Activated naive CD8-positive, alpha-beta T cell treated with anti-CD3 and anti-CD28 coated beads, Interleukin-2, amount 50 U/mL, for 16 hours (primary cell): ENCODE results near the gene MOB2.

Experiments
- DNase-seq: peaks from one replicate; pipeline ENCODE4 v3.0.0-alpha.2; 2020; ENCODE audit warnings: low read depth, low spot score

The MOB2 gene

DNA sequence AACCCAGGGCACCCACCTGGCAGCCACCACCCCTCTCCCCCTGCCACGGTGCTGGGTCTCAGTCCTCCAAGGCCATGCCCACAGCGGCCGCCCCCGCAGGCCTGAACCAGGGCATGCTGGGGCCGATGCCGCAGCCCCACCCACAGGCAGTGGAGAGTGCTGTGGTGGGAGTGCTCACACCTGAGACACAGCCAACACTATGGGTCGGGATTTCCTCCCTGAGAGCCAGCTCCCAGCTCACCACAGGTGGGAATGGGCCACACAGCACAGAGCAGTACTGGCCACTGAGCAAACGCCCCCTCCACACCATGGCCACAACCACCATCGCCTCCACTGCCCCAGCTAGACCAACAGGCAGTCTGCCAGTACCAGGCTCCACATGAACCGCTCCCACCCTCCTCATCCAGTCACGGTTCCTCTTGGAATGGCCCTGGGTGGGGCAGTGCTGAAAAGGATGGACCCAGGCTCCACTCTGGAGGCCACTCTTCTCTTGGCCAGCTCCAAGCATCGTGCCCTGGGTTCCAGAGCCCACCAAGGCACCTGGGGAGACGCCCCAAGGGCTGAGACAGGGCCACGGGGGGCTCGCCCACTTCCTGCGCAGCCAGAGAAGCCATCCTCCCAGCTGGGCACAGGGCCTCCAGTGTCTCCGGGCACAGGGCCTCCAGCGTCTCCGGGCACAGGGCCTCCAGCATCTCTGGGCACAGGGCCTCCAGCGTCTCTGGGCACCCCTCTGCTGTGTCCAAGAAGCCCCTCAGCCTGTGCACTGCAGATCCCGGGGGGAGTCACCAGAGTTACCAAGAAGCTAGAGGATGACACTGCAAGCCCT lies 14.2 kb downstream of the MOB2 start:
- DNase-seq = no peak

- DNase-seq = no peak
Observed at GRCh38 chr11:1471736-1472135, 14.8 kb downstream of the MOB2 start.

GRCh38 chr11:1470681-1471611 lies 15.6 kb downstream of the MOB2 start:
- DNase-seq = no peak

DNA sequence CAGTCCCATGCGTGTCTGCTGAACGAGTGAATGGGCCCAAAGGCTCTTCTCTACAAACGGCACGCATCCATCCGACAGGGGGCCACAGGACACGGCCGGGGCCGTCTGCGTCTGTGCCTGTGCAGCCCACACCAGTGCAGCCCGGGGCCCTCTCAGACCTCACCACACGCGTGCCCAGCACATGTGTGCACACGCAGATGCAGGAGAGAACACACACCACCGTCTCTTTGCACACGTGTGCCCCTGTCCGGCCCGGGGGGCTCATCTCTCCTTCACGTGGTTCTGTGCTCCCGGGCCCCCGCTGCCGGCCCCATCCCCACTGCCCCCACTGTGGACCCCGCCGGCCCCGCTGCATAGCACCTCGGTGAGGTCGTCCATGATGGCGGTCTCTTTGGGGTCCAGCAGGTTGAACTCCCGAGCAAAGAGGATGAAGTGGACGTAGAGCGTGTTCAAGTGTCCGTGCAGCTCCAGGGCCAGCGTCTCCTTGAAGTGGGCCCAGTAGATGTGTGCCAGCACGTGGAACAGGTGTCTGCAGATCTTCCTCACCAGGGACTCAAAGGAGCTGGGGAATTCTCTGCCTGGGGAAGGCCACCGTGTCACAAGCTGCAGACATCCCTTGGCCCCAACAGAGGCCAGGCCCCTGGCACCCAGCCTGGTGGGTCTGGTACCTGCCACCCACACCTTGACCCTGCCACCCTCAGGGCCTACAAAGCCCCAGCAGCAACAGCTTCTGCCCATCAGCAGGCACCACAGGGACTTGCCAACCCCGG lies 16.5 kb downstream of the MOB2 start:
- no peak for DNase-seq

- no peak for DNase-seq
Observed at GRCh38 chr11:1469287-1469910, 17.2 kb downstream of the MOB2 start.

DNA sequence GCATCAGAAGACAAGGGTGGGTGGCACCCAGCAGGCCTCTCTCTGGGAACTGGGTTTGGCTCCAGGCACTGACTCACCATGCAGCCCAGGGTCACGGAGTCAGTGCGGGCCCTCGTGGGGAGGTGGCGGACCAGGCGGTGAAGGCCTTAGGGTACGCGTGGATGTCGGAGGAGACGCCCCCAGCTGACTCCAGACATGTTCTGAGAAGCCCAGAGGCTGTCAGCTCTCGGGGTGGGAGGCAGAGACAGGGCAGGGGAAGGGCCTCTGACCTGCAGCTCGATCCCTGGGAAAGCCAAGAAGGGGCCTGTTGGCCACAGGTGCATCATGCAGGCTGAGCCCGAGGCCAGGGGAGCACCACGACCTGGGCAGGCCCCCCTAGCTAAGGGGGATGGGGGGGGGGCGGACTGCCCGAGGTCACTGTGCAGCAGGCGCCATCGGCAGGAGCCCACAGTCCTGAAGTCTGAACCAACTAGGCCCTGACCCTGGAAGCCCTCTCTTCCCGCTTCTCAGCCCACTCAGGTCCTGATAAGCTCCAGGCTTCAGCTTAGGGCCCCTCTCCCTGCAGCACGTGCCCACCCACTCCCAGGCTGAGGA lies 18.0 kb downstream of the MOB2 start:
- DNase-seq = no peak

DNA sequence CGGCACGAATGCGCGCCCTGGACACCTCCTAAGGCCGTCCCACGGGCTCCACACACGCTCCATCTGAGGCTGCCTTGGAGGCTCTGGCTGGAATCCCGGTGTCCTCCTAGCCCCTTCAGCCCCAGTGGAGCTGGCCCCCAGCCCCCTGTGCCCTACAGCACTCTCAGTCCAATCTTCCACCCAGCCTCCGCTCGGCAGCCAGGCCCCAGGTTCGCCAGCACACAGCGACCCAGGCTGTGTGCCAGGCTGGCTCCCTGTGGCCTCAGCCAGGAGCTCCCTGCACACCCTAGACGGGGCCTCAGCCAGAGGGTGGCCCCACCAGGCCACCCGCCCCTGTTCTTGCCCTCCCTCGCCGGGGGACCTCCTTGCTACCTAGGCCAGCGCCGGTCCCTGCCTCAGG lies 18.6 kb downstream of the MOB2 start:
- no peak for DNase-seq

DNA sequence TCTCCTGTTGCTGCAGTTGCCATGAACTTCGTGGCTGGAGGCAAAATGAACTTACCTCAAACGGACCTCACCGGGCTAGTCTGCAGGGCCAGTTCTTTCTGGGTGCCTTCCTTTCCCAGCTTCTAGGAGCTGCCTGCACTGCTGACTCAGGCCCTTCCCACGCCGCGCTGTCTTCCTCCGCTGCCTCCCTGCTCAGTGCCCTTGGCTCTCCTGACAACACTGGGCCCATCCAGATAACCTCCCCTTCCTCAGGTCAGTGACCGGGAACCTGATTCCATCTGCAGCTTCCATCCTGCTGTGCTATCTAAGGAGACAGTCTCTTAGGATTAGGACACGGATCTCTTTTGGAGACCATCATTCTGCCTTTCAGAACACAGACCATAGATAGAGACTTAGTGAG lies 19.3 kb downstream of the MOB2 start:
- DNase-seq = no peak

GRCh38 chr11:1466784-1467183 lies 19.8 kb downstream of the MOB2 start:
- no peak for DNase-seq

DNA sequence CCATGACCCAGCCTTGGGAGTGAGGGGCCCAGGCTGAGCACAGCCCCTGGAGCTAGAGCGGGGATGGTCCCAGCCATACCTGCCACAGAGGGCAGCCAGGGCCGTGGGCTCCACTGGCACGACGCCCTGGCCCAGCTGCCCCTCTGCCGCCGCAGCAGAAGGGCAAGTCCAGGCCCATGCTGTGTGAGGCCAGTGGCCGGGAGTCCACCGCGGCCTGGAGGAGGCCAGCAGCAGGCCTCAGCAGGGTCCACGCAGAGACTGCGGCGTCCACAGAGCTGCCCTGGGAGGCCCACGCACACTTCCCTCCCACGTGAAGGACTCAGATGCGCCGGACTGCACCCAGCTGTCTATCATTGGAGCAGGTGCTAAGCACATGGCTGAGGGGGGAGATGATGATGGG lies 23.5 kb downstream of the MOB2 start:
- no peak for DNase-seq

DNA sequence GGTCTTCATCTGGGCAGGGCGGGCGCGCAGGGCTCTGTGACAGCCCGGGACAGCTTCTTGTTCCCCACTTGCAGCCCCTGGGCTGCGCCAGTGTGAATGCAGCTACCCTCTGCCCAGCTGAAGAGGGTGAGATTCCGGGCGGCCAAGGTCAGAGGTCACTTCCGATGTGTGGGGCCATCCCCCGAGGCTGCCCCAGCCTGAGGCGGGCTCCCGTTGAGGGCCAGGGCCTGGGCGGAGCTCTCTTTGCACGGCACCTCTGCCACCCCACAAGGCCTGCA lies 23.9 kb downstream of the MOB2 start:
- no peak for DNase-seq

DNA sequence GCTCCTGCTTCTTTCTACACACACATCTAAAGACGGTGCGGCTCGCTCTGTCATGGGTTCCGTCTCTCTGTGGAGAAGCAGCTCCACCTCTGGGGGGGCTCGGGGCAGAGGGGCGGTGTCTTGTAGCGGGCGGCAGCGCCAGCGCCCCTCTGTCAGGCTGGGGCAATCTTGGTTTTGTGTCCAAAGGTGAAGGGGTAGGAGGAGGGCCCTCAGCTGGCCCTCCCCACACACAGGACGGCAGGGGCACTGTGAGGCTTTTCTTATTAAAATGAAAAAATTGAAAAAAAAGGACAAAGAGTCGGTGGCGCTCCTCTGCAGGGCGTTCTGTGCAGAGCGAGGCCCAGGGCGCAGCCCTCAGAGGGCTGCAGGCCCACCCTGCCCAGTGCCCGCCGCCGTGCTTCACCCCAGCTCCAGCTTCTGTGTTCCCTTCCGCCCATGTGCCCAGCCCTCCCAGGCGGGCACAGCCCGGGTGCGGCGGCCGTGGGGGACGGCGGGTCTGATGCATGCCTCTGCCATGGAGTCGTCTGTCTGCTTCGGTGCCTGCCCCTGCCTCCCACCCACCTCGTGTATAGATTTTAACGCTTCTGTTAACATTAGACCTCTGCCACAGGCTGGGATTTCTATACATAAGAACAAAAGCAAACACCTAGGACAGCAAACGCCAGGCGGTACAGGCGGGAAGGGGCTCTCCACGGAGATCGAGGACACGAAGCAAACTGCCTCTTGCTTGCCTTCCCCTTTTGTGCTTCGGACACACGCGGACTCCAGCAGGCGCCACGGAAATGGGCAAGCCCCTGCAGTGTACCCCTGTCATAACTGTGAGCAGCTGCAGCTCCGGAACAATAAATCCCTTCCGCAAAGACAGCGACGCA lies 24.5 kb downstream of the MOB2 start:
- no peak for DNase-seq

DNA sequence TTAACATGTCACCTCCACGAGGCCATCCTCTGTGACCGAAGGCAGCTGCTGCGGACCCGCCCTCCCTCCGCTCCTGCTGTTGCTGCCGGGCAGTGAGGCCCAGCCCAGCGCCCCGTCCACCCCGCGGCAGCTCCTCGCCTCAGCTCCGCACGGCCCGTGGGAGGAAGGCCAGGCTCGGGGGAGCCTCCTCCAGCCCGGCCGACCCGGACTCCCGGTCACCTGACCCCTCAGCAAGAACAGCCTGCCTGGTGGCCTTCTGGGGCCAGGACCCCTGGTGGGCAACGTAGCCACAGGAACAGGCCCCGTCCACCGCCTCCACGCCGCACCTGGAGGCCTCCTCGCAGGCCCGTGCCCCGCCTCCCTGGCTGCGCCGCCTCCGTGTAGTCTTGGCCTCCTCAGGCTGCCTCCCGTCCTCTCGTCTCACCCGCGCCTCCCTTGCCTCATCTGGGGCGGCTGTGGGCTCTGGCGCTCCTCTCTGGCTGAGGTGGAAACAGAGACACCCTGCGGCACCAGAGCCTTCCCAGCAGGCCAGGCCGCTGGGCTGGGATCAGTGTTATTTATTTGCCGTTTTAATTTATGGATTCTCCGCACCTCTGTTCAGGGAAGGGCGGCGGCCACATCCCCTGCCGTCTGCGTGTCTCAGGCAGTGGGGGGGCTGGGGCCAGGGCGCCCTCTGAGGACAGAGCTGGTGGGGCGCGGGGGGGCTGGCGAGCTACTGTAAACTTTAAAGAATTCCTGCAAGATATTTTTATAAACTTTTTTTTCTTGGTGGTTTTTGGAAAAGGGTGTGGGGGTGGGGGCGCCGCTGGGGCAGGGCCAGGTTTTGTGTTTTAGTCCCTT lies 25.4 kb downstream of the MOB2 start:
- no peak for DNase-seq

DNA sequence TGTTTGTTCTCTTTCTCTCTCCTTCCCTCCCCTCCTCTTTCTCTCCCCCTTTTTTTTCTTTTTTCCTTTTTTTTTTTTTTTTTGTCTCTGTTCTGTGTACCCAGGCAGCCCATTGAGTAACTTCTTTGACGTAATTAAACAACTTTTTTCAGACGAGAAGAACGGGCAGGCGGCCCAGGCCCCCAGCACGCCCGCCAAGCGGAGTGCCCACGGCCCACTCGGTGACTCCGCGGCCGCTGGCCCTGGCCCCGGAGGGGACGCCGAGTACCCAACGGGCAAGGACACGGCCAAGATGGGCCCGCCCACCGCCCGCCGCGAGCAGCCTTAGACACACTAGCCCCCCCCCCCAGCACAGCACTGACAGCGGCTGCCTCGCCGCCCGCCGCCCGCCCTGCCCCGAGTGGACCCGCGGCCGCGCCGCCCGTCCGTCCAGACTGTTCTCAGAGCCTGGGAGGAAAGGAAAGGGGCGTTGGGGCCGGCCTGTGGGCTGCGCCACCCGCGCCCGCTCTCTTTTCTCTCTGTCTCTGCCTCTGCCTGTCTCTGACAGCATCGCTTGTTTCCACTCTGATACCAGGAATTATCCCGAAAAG lies 26.1 kb downstream of the MOB2 start:
- DNase-seq = no peak

- no peak for DNase-seq
Observed at GRCh38 chr11:1459764-1460395, 26.7 kb downstream of the MOB2 start.

- DNase-seq = no peak
Observed at GRCh38 chr11:1459219-1459575, 27.4 kb downstream of the MOB2 start.

- no peak for DNase-seq
Observed at GRCh38 chr11:1458340-1459218, 28.0 kb downstream of the MOB2 start.

DNA sequence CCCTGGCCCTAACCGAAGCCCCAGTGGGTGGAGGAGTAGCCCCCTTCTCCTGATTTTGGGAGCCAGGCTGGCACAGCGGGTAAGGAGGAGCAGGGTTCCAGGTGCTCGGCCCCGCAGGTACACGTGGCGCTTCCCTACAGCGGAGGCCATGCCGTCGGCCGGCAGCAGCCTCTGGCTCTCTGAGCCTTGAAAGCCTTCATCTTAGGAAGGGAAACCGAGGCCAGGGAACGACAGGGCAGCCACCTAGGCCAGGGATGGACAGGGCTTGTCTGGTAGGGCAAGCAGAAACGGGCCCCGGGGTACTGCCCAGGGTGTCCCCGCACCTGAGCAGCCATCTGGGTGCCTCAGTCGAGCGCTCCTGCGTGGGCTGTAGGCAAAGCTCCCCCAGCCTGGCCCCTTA lies 28.7 kb downstream of the MOB2 start:
- DNase-seq = no peak
